GM12874 (cell line): Measurements from ENCODE around the gene DACT3.

Source experiments
- CTCF ChIP-seq: IDR thresholded peaks from 2 replicates; pipeline ENCODE4 v1.5.1; 2011; ENCODE audit warnings: low read depth, mild to moderate bottlenecking, control low read depth, low read length, moderate library complexity; ENCODE audit not compliant: insufficient read depth

Gene DACT3

GRCh38 chr19:46648961-46649960, 11.7 kb downstream of the DACT3 start:
- no peak for TF ChIP-seq CTCF

GRCh38 chr19:46648060-46648960, 12.7 kb downstream of the DACT3 start:
- TF ChIP-seq CTCF, result no peak

- no peak for TF ChIP-seq CTCF
Measured at GRCh38 chr19:46646402-46646801, 14.6 kb downstream of the DACT3 start.

- TF ChIP-seq CTCF, result no peak
Measured at GRCh38 chr19:46644720-46645119, 16.3 kb downstream of the DACT3 start.

- TF ChIP-seq CTCF, result no peak
Measured at GRCh38 chr19:46640656-46641055, 20.3 kb downstream of the DACT3 start.

GRCh38 chr19:46639358-46640182, 21.4 kb downstream of the DACT3 start:
- TF ChIP-seq CTCF, result no peak

- no peak for TF ChIP-seq CTCF
Measured at GRCh38 chr19:46637224-46637623, 23.8 kb downstream of the DACT3 start.
